CD4-positive, alpha-beta T cell (primary cell): ENCODE measurements around the gene EXOSC6. TPM values are rescaled to one million over a fixed set of nuclear protein-coding genes. Genes with fewer than 3 reads are reported as not detected.
"Not testable (repeated sequence)": the region's sequence is repeated elsewhere in the genome, so short reads cannot be mapped to it uniquely, and the experiment has no call there.

Experiments
- ATAC-seq: fragments of 200-7000 bp; cut with Tn5 transposase; one replicate; pipeline ENCODE4 v1.10.0; 2022; ENCODE audit warnings: mild to moderate bottlenecking; ENCODE audit not compliant: poor library complexity
- CTCF ChIA-PET: fragments of 350-600 bp; sonication (Branson Sonifier 250); formaldehyde crosslinking; loops from one replicate; lab custom pipeline; 2021; ENCODE audit warnings: antibody characterized with exemption, inconsistent platforms; lab: Charles Lee
- POLR2A ChIA-PET: fragments of 350-600 bp; sonication (Branson Sonifier 250); formaldehyde crosslinking; loops from one replicate; lab custom pipeline; 2021; ENCODE audit warnings: antibody characterized with exemption, inconsistent platforms; lab: Charles Lee
- DNase-seq, 14 experiments: peaks; one replicate each; pipeline ENCODE4 v3.0.0-alpha.2; 2013 to 2020; ENCODE audit warnings: mixed read lengths in 2 of 14
- H3K27ac ChIP-seq, 2 donors: one replicate each; pipeline versions ENCODE4 v1.5.1 to v1.7.0; 2013; ENCODE audit warnings: low read length in 2 of 2, low read depth in 1 of 2, mild to moderate bottlenecking in 1 of 2
- H3K27me3 ChIP-seq, 2 experiments: 1 replicate in 1 of 2; 2 replicates in 1 of 2; pipeline versions ENCODE4 v1.6.1 to v1.7.0; 2013; ENCODE audit warnings: low read length in 2 of 2, control low read depth in 1 of 2, mild to moderate bottlenecking in 1 of 2, moderate library complexity in 1 of 2; ENCODE audit not compliant: insufficient read depth in 2 of 2, control insufficient read depth in 1 of 2
- H3K36me3 ChIP-seq: one replicate; pipeline ENCODE4 v1.6.1; 2013; ENCODE audit warnings: low read length, control low read depth; ENCODE audit not compliant: insufficient read depth
- H3K4me1 ChIP-seq: one replicate; pipeline ENCODE4 v1.6.1; 2013; ENCODE audit warnings: low read length, control low read depth; ENCODE audit not compliant: insufficient read depth
- H3K4me3 ChIP-seq: one replicate; pipeline ENCODE4 v1.5.1; 2013; ENCODE audit warnings: mild to moderate bottlenecking, low read length, moderate library complexity
- H3K9me3 ChIP-seq, 2 experiments: 1 replicate in 1 of 2; 2 replicates in 1 of 2; pipeline versions ENCODE4 v1.6.1 to v1.7.0; 2013; ENCODE audit warnings: low read length in 2 of 2, mild to moderate bottlenecking in 2 of 2, control low read depth in 1 of 2, moderate library complexity in 1 of 2; ENCODE audit not compliant: control insufficient read depth in 1 of 2, insufficient read depth in 1 of 2
- H3K27ac Mint-ChIP-seq: one replicate; pipeline ENCODE4 v1.8.0; 2020; ENCODE audit warnings: mixed read lengths
- H3K27me3 Mint-ChIP-seq: one replicate; pipeline ENCODE4 v1.8.0; 2021; ENCODE audit warnings: mixed read lengths
- H3K36me3 Mint-ChIP-seq: one replicate; pipeline ENCODE4 v1.8.0; 2021; ENCODE audit warnings: low read depth, mixed read lengths
- H3K4me1 Mint-ChIP-seq: one replicate; pipeline ENCODE4 v1.8.0; 2021; ENCODE audit warnings: low read depth, mixed read lengths
- H3K4me3 Mint-ChIP-seq: one replicate; pipeline ENCODE4 v1.8.0; 2020; ENCODE audit warnings: mild to moderate bottlenecking, mixed read lengths
- H3K9me3 Mint-ChIP-seq: one replicate; pipeline ENCODE4 v1.8.0; 2020; ENCODE audit warnings: mixed read lengths
- intact Hi-C, 2 experiments: fragments of 100-400 bp; cut with DNase I in 1 of 2; cut with micrococcal nuclease in 1 of 2; formaldehyde crosslinking; loops; one replicate each; pipeline versions ENCODE4 v1.15.1 to v1.9.0; 2023 to 2025; cut with DNase I, micrococcal nuclease
- total RNA-seq, 174 experiments: library from RNA in 2 of 174; stranded (reverse) in 2 of 174; gene quantifications; one replicate each; pipeline ENCODE4 v1.2.3 and lab custom pipeline; 2021 to 2026
- TF ChIP-seq, protein P1 (sequence below): fragments of 200-600 bp; IDR thresholded peaks from one replicate; pipeline ENCODE4 v1.8.0; 2022; ENCODE audit warnings: antibody characterized with exemption, mild to moderate bottlenecking

The EXOSC6 gene
- total RNA-seq, 2 experiments from 2014 or later, result 27.8 to 28.2 TPM

DNA sequence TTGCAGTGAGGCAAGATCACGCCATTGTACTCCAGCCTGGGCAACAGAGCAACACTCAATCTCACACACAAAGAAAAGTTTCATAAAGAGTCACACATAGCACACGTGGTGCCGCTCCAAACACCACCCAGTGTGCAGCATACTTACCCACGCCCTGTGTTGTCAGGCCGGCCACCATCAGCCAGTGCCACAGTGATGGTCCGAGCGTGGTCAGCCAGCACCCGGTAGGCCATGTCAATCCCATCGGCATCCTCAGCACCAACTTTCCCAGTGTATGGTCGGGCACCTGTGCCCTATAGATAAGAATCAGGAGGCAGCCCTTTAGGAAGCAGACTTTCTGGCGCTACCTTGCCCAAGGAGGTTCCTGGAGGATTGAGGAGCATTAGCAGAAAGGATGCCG lies 17.7 kb upstream of the EXOSC6 start:
- POLR2A ChIA-PET, result no interaction called here
- intact Hi-C loops, result no loop called here

DNA sequence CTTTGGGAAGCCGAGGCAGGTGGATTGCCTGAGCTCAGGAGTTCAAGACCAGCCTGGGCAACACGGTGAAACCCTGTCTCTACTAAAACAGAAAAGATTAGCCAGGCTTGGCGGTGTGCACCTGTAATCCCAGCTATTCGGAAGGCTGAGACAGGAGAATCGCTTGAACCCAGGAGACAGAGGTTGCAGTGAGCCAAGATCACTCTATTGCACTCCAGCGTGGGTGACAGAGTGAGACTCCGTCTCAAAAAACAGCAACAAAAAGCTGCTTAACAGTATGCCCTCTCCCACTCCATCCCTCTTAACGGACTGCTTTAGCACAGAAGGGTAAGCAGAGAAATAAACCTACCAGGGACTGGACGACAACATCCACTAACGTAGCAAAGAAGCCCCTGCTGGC lies 16.2 kb upstream of the EXOSC6 start:
- H3K4me1 ChIP-seq, H3K27me3 Mint-ChIP-seq, H3K27ac Mint-ChIP-seq, DNase-seq, H3K4me1 Mint-ChIP-seq, H3K9me3 ChIP-seq, H3K4me3 ChIP-seq, intact Hi-C loops, H3K27me3 ChIP-seq, ATAC-seq, H3K27ac ChIP-seq, H3K9me3 Mint-ChIP-seq, H3K4me3 Mint-ChIP-seq: not testable (repeated sequence)
- peaks cover 80% of the 10 kb centered on the region for H3K36me3 ChIP-seq
- POLR2A ChIA-PET, result interaction anchor here (0.8 to 1.4 kb wide), 2 partner anchors 16 to 32 kb away, joined by 3 to 4 read pairs; no protein-coding TSS in a partner anchor
- peaks cover 80% of the 10 kb centered on the region for H3K36me3 Mint-ChIP-seq
- CTCF ChIA-PET, result interaction anchor here (0.8 to 2.2 kb wide), 4 partner anchors 10 to 20 kb away, joined by 4 to 12 read pairs (median 6); partner anchors contain the start of gene EXOSC6

More for the DNA sequence above, 17.7 kb upstream of the EXOSC6 start:
- TF ChIP-seq, protein P1, sequence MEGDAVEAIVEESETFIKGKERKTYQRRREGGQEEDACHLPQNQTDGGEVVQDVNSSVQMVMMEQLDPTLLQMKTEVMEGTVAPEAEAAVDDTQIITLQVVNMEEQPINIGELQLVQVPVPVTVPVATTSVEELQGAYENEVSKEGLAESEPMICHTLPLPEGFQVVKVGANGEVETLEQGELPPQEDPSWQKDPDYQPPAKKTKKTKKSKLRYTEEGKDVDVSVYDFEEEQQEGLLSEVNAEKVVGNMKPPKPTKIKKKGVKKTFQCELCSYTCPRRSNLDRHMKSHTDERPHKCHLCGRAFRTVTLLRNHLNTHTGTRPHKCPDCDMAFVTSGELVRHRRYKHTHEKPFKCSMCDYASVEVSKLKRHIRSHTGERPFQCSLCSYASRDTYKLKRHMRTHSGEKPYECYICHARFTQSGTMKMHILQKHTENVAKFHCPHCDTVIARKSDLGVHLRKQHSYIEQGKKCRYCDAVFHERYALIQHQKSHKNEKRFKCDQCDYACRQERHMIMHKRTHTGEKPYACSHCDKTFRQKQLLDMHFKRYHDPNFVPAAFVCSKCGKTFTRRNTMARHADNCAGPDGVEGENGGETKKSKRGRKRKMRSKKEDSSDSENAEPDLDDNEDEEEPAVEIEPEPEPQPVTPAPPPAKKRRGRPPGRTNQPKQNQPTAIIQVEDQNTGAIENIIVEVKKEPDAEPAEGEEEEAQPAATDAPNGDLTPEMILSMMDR, result no peak
- DNase-seq, result no peak
- CTCF ChIA-PET, result no interaction called here
- Mint-ChIP-seq H3K9me3 (no peaks in the 10 kb centered on the region), H3K27me3 (no peaks in the 10 kb centered on the region), H3K36me3 (peaks cover 75% of the 10 kb centered on the region), H3K27ac (no peak overlapping the region), H3K4me3 (no peak overlapping the region), H3K4me1 (no peaks in the 10 kb centered on the region)
- Histone ChIP-seq H3K36me3 (peaks cover 78% of the 10 kb centered on the region), H3K9me3 (no peaks in the 10 kb centered on the region), H3K4me3 (no peak overlapping the region), H3K27ac (no peak overlapping the region), H3K4me1 (no peaks in the 10 kb centered on the region), H3K27me3 (no peaks in the 10 kb centered on the region)
- no peak for ATAC-seq

DNA sequence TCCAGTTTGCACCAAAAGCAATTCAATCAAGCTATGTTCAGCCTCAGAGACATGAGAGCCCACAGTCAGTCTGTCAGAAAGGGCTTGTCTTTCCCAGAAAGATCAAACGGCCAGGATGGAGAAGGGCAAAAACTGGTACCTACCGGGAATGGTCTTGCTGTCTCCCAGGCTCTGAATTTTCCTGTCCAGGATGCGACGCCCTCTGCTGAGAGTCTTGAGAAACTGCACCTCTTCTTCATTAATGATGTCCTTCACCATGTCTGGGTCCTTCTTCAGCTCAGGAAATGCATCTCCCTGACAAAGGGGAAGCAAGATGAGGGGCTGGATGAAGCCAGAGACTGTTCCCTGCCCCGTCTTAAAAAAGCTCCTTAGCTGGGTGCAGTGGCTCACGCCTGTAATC lies 15.8 kb upstream of the EXOSC6 start:
- H3K4me3 Mint-ChIP-seq, result no peak overlapping the region
- ATAC-seq, result peak; percentile 34
- no peaks in the 10 kb centered on the region for H3K27me3 Mint-ChIP-seq
- TF ChIP-seq, protein P1, result peak; percentile 66
- no peaks in the 10 kb centered on the region for H3K9me3 Mint-ChIP-seq
- H3K27me3 ChIP-seq, result no peaks in the 10 kb centered on the region
- DNase-seq, result peak in 5 of 14 experiments; percentile 11 to 63 (median 54)
- intact Hi-C loops, result no loop called here
- peaks cover 79% of the 10 kb centered on the region for H3K36me3 Mint-ChIP-seq
- no peaks in the 10 kb centered on the region for H3K4me1 ChIP-seq
- ChIA-PET CTCF (interaction anchor here (0.8 to 2.2 kb wide), 4 partner anchors 10 to 21 kb away, joined by 4 to 12 read pairs (median 6); partner anchors contain the start of gene EXOSC6), POLR2A (interaction anchor here (0.8 to 1.4 kb wide), 3 partner anchors 15 to 32 kb away, joined by 3 to 4 read pairs (median 3); partner anchors contain the start of gene AARS1)
- no peaks in the 10 kb centered on the region for H3K9me3 ChIP-seq
- no peak overlapping the region for H3K27ac ChIP-seq
- H3K4me1 Mint-ChIP-seq, result no peaks in the 10 kb centered on the region
- no peak overlapping the region for H3K4me3 ChIP-seq
- no peak overlapping the region for H3K27ac Mint-ChIP-seq
- H3K36me3 ChIP-seq, result peaks cover 79% of the 10 kb centered on the region

DNA sequence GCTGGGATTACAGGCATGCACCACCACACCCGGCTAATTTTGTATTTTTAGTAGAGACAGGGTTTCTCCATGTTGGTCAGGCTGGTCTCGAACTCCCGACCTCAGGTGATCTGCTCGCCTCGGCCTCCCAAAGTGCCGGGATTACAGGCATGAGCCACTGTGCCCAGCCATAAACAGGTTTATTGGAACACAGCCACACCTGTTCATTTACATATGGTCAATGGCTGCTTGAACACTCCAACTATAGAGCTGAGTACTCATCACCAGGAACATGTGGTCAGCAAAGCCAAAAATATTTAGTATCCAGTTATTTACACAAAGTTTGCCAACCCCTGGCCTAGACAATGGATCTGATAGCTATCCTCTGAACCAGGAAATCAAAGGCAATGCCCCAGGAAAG lies 8.2 kb upstream of the EXOSC6 start:
- H3K4me1 Mint-ChIP-seq, H3K9me3 Mint-ChIP-seq, H3K4me1 ChIP-seq, H3K4me3 ChIP-seq, CTCF ChIA-PET, ATAC-seq, H3K4me3 Mint-ChIP-seq, H3K9me3 ChIP-seq, H3K27ac Mint-ChIP-seq, H3K27me3 Mint-ChIP-seq, DNase-seq, H3K27ac ChIP-seq, POLR2A ChIA-PET, H3K27me3 ChIP-seq: not testable (repeated sequence)
- H3K36me3 ChIP-seq, result peaks cover 75% of the 10 kb centered on the region
- H3K36me3 Mint-ChIP-seq, result peaks cover 82% of the 10 kb centered on the region
- intact Hi-C loops, result loop anchor here in 1 of 2 experiments (10.0 kb wide), 1 partner anchor 925 kb away; the partner anchor contains the start of genes COG8, NIP7 and PDF
